HepG2 (cell line): ENCODE measurements around the gene DRC7. TPM values are rescaled to one million over a fixed set of nuclear protein-coding genes. Genes with fewer than 3 reads are reported as not detected.

Experiments used
- ELF1 ChIP-seq: sonication (generic); formaldehyde crosslinking; IDR thresholded peaks from 2 replicates; pipeline ENCODE4 v1.4.0; 2020; ENCODE audit warnings: missing genetic modification reagents
- GRHL1 ChIP-seq: sonication (generic); formaldehyde crosslinking; conservative IDR thresholded peaks from 2 replicates; pipeline ENCODE4 v1.8.0; 2022; ENCODE audit warnings: missing genetic modification reagents
- HDAC6 ChIP-seq: fragments of 200-600 bp; sonication (generic); IDR thresholded peaks from 2 replicates; pipeline ENCODE4 v1.7.0; 2017; ENCODE audit warnings: mild to moderate bottlenecking, antibody characterized with exemption, low read length, low read depth
- HMGXB4 ChIP-seq, 2 experiments: sonication (generic) in 1 of 2; formaldehyde crosslinking in 1 of 2; IDR thresholded peaks; 2 replicates each; pipeline versions ENCODE4 v1.4.0 to v1.6.1; 2018 to 2020; ENCODE audit warnings: missing genetic modification reagents in 2 of 2, borderline replicate concordance in 1 of 2, low read depth in 1 of 2, mild to moderate bottlenecking in 1 of 2, missing biosample characterization in 1 of 2
- IRF2 ChIP-seq: IDR thresholded peaks from 2 replicates; pipeline ENCODE4 v1.6.1; 2018; ENCODE audit warnings: missing genetic modification reagents, missing compliant biosample characterization
- KDM4B ChIP-seq: sonication (generic); formaldehyde crosslinking; IDR thresholded peaks from 2 replicates; pipeline ENCODE4 v1.4.0; 2020; ENCODE audit warnings: missing genetic modification reagents
- KLF13 ChIP-seq: sonication (generic); formaldehyde crosslinking; IDR thresholded peaks from 2 replicates; pipeline ENCODE4 v1.4.0; 2020; ENCODE audit warnings: mild to moderate bottlenecking, missing genetic modification reagents
- MEIS2 ChIP-seq: sonication (generic); formaldehyde crosslinking; IDR thresholded peaks from 2 replicates; pipeline ENCODE4 v1.9.0; 2021; ENCODE audit warnings: mild to moderate bottlenecking, missing genetic modification reagents
- POLR2A ChIP-seq, 2 experiments: IDR thresholded peaks; 2 replicates each; pipeline ENCODE4 v1.6.1; 2011; ENCODE audit warnings: low read depth in 2 of 2, low read length in 2 of 2, mild to moderate bottlenecking in 1 of 2, moderate library complexity in 1 of 2; ENCODE audit not compliant: insufficient read depth in 1 of 2
- SIX4 ChIP-seq: sonication (generic); formaldehyde crosslinking; IDR thresholded peaks from 2 replicates; pipeline ENCODE4 v1.4.0; 2020; ENCODE audit warnings: missing genetic modification reagents
- SP140L ChIP-seq: sonication (generic); formaldehyde crosslinking; IDR thresholded peaks from 2 replicates; pipeline ENCODE4 v1.4.0; 2020; ENCODE audit warnings: missing genetic modification reagents, borderline replicate concordance
- TGIF2 ChIP-seq: IDR thresholded peaks from 2 replicates; pipeline ENCODE4 v1.6.1; 2016; ENCODE audit warnings: control low read depth, missing compliant biosample characterization
- ZBED4 ChIP-seq: sonication (generic); formaldehyde crosslinking; IDR thresholded peaks from 2 replicates; pipeline ENCODE4 v1.4.0; 2020; ENCODE audit warnings: missing genetic modification reagents, borderline replicate concordance
- ZBTB33 ChIP-seq: sonication (generic); formaldehyde crosslinking; IDR thresholded peaks from 2 replicates; pipeline ENCODE4 v1.4.0; 2020; ENCODE audit warnings: missing genetic modification reagents
- ZBTB44 ChIP-seq: sonication (generic); formaldehyde crosslinking; IDR thresholded peaks from 2 replicates; pipeline ENCODE4 v1.4.0; 2020; ENCODE audit warnings: missing genetic modification reagents
- ZNF354B ChIP-seq: sonication (generic); formaldehyde crosslinking; IDR thresholded peaks from 2 replicates; pipeline ENCODE4 v1.8.0; 2022; ENCODE audit warnings: mild to moderate bottlenecking, missing genetic modification reagents
- ZNF629 ChIP-seq: sonication (generic); formaldehyde crosslinking; conservative IDR thresholded peaks from 2 replicates; pipeline ENCODE4 v1.5.0; 2020; ENCODE audit warnings: missing genetic modification reagents
- ZNF792 ChIP-seq: IDR thresholded peaks from 2 replicates; pipeline ENCODE4 v1.6.1; 2016
- polyA plus RNA-seq, 8 experiments: library from polyadenylated mRNA; depleted of rRNA in 3 of 8; stranded (reverse) in 7 of 8; unstranded in 1 of 8; fragments of >200 nt; fragmentation: Illumina TruSeq in 4 of 8; extraction: Trizol in 4 of 8; gene quantifications; 2 replicates each; pipeline versions ENCODE4 v1.2.1 to v1.2.3, GENCODE V29; 2011 to 2016; ENCODE audit warnings: low read depth in 4 of 8, missing spikeins in 1 of 8, mixed read lengths in 1 of 8; ENCODE audit not compliant: insufficient read depth in 1 of 8
- total RNA-seq, 5 experiments: library from RNA; depleted of rRNA; stranded (reverse); fragments of >200 nt; fragmentation: Illumina TruSeq; extraction: Trizol; gene quantifications; 2 replicates each; pipeline ENCODE4 v1.2.3, GENCODE V29; 2016; ENCODE audit warnings: low read depth in 1 of 5

DRC7 gene
- total and polyA plus RNA-seq, 2 of the 13 experiments (the other 11 are each of a cell fraction or from before 2014, with no cell fraction given) = 2.7 to 3.4 TPM

GRCh38 chr16:57704011-57704904 lies 9.7 kb downstream of the DRC7 start (continued):
- TF ChIP-seq TGIF2 (CRISPR knock-in tag) (no peak), IRF2 (0 out of 2 replicates have a peak, but pooled peaks have one; percentile 71), MEIS2 (no peak), SP140L (CRISPR knock-in tag) (no peak), ZBTB33 (CRISPR knock-in tag) (no peak), HDAC6 (no peak), POLR2A (IDR thresholded peaks at IDR 0.05; ENCODE audit: insufficient read depth in 1 of 2, low read depth in 2 of 2, low read length in 2 of 2) (peak; percentile 52 to 65; a peak in 3 of 4 replicates), GRHL1 (CRISPR knock-in tag) (no peak), KLF13 (CRISPR knock-in tag) (no peak), HMGXB4 (CRISPR knock-in tag; IDR thresholded peaks at IDR 0.05; ENCODE audit: borderline replicate concordance in 1 of 2, low read depth in 1 of 2) (peak in 1 of 2 experiments; percentile 63; a peak in 1 of 4 replicates), SIX4 (0 out of 2 replicates have a peak, but pooled peaks have one; percentile 20), ZNF629 (CRISPR knock-in tag) (peak; percentile 66), ZNF354B (CRISPR knock-in tag) (no peak), ZBED4 (CRISPR knock-in tag) (peak; percentile 11), ELF1 (CRISPR knock-in tag) (no peak; the same call in 1 of the 2 replicates), ZBTB44 (CRISPR knock-in tag) (no peak), KDM4B (peak; percentile 17; the same call in 1 of the 2 replicates), ZNF792 (CRISPR knock-in tag) (peak; percentile 42; the same call in 1 of the 2 replicates)
